Tibial artery (tissue), 4 donors: ENCODE measurements around the gene NFATC2IP.
"Not testable (repeated sequence)": the region's sequence is repeated elsewhere in the genome, so short reads cannot be mapped to it uniquely, and the experiment has no call there.

ENCODE experiments used
- DNase-seq, 2 donors: peaks; one replicate each; pipeline ENCODE4 v3.0.0-alpha.2; 2019
- H3K27ac ChIP-seq, 2 donors: fragments of 200-600 bp; sonication (generic) in 1 of 2; 1 replicate in 1 of 2; 2 replicates in 1 of 2; pipeline ENCODE4 v1.5.1; 2018 to 2019; ENCODE audit warnings: mild to moderate bottlenecking in 1 of 2
- H3K27me3 ChIP-seq, 2 donors: fragments of 200-600 bp; sonication (generic) in 1 of 2; one replicate each; pipeline versions ENCODE4 v1.5.1 to v1.6.0; 2016 to 2019
- H3K36me3 ChIP-seq, 3 donors: fragments of 200-600 bp; sonication (generic) in 2 of 3; one replicate each; pipeline ENCODE4 v1.5.1; 2016 to 2019; ENCODE audit warnings: mild to moderate bottlenecking in 2 of 3
- H3K4me1 ChIP-seq, 4 donors: fragments of 200-600 bp; sonication (generic) in 2 of 4; 1 replicate in 3 of 4; 2 replicates in 1 of 4; pipeline ENCODE4 v1.5.1; 2016 to 2019
- H3K4me3 ChIP-seq, 2 donors: fragments of 200-600 bp; sonication (generic) in 1 of 2; 1 replicate in 1 of 2; 2 replicates in 1 of 2; pipeline ENCODE4 v1.5.1; 2018 to 2019; ENCODE audit warnings: mild to moderate bottlenecking in 2 of 2
- H3K9me3 ChIP-seq, 3 donors: fragments of 200-600 bp; sonication (generic) in 1 of 3; one replicate each; pipeline ENCODE4 v1.5.1; 2016 to 2019
- intact Hi-C: fragments of 100-400 bp; cut with DNase I; formaldehyde crosslinking; loops from one replicate; pipeline ENCODE4 v1.15.0; 2023; ENCODE audit warnings: low total_unique reads
- TF ChIP-seq, protein P1 (sequence below), 2 experiments: fragments of 200-600 bp in 1 of 2; fragments of 450-650 bp in 1 of 2; IDR thresholded peaks; one replicate each; pipeline ENCODE4 v1.5.1; 2017 to 2019; ENCODE audit warnings: antibody characterized with exemption in 2 of 2, mild to moderate bottlenecking in 1 of 2, moderate library complexity in 1 of 2

Gene NFATC2IP

DNA sequence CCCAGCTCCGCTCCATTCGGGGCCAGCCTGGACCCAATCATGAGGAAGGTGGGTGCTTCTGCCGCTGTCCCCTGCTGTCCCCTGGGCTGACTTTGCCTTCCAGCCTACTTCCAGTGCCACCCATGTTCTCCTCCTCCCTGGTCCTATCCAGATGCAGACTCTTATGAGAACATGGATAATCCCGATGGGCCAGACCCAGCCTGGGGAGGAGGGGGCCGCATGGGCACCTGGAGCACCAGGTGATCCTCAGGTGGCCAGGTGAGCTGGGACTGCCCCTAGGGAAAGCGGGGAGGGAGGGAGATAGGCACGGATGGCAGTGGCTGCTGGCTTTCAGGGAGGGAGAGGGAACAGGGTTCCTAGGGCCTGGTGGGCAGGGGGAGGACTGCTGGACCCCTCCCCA lies 12.0 kb upstream of the NFATC2IP start:
- H3K27me3 ChIP-seq = peaks cover 0 to 28% of the 10 kb centered on the region in 2 donors
- H3K9me3 ChIP-seq = no peaks in the 10 kb centered on the region
- TF ChIP-seq, protein P1, sequence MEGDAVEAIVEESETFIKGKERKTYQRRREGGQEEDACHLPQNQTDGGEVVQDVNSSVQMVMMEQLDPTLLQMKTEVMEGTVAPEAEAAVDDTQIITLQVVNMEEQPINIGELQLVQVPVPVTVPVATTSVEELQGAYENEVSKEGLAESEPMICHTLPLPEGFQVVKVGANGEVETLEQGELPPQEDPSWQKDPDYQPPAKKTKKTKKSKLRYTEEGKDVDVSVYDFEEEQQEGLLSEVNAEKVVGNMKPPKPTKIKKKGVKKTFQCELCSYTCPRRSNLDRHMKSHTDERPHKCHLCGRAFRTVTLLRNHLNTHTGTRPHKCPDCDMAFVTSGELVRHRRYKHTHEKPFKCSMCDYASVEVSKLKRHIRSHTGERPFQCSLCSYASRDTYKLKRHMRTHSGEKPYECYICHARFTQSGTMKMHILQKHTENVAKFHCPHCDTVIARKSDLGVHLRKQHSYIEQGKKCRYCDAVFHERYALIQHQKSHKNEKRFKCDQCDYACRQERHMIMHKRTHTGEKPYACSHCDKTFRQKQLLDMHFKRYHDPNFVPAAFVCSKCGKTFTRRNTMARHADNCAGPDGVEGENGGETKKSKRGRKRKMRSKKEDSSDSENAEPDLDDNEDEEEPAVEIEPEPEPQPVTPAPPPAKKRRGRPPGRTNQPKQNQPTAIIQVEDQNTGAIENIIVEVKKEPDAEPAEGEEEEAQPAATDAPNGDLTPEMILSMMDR (IDR thresholded peaks at IDR 0.05) = no peak
- no peak for DNase-seq
- H3K4me1 ChIP-seq = peaks cover 0 to 5% (median 0%) of the 10 kb centered on the region in 4 donors
- no peaks in the 10 kb centered on the region for H3K36me3 ChIP-seq
- no peak overlapping the region for H3K4me3 ChIP-seq
- intact Hi-C loops = no loop called here
- no peak overlapping the region for H3K27ac ChIP-seq

DNA sequence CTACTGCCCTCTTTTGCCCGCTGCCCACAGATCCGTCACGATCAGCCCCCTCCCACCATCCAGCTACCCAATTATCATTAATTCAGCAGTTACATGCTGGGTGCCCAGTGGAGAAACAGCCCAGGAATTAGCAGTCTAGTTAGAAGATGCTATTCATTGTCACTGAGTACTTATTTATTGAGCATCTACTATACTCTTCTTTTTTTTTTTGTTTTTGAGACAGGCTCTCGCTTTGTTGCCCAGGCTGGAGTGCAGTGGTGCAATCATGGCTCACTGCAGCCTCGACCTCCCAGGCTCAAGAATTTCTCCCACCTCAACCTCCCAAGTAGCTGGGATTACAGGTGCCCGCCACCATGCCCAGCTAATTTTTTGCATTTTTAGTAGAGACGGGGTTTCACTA lies 10.9 kb upstream of the NFATC2IP start:
- H3K4me3 ChIP-seq, H3K36me3 ChIP-seq, H3K27ac ChIP-seq, H3K9me3 ChIP-seq, intact Hi-C loops, DNase-seq, H3K4me1 ChIP-seq: not testable (repeated sequence)
- peaks cover 0 to 28% of the 10 kb centered on the region in 2 donors for H3K27me3 ChIP-seq

DNA sequence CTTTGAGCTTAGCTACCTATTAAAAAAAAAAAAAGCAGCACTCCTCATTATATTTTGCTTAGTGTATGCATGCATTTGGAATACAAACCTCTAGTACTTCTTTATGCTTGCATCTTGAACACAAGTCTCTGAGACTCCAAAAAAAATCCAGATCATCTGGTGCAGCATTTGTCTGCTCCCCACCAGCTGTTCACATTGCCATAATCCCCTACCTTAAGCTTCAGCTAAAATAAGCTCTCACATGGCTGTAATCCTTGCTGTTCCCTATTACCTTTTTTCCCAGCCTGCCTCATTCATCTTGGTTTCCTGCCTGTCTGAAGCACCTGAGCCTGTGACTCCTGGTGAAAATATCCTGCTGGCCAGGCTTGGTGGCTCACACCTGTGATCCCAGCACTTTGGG lies 7.5 kb upstream of the NFATC2IP start:
- TF ChIP-seq, protein P1 (IDR thresholded peaks at IDR 0.05) = no peak
- no peak for DNase-seq
- no peak overlapping the region for H3K4me3 ChIP-seq

DNA sequence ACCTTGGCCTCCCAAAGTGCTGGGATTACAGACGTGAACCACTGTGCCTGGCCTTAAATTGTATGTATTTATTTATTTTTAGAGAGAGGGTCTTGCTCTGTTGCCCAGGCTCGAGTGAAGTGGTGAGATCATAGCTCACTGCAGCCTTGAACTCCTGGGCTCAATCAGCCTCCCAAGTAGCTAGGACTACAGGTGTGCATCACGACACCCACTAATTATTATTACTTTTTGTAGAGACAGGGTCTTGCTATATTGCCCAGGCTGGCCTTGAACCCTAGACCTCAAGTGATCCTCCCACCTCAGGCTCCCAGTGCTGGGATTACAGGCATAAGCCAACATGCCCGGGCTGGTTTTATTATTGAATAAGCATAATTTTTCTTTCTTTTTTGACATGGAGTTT lies 4.1 kb upstream of the NFATC2IP start:
- Histone ChIP-seq H3K4me1 (peaks cover 0 to 18% (median 15%) of the 10 kb centered on the region in 4 donors), H3K4me3 (no peak overlapping the region), H3K9me3 (no peaks in the 10 kb centered on the region), H3K36me3 (no peaks in the 10 kb centered on the region), H3K27ac (no peak overlapping the region), H3K27me3 (no peaks in the 10 kb centered on the region)
- DNase-seq = no peak
- intact Hi-C loops = no loop called here
- TF ChIP-seq, protein P1 (IDR thresholded peaks at IDR 0.05) = no peak

More for the DNA sequence above, 7.5 kb upstream of the NFATC2IP start:
- intact Hi-C loops = no loop called here
- H3K9me3 ChIP-seq = no peaks in the 10 kb centered on the region
- H3K36me3 ChIP-seq = no peaks in the 10 kb centered on the region
- H3K27ac ChIP-seq = no peak overlapping the region
- H3K4me1 ChIP-seq = peaks cover 0 to 11% (median 9%) of the 10 kb centered on the region in 4 donors
- H3K27me3 ChIP-seq = peaks cover 0 to 9% of the 10 kb centered on the region in 2 donors

DNA sequence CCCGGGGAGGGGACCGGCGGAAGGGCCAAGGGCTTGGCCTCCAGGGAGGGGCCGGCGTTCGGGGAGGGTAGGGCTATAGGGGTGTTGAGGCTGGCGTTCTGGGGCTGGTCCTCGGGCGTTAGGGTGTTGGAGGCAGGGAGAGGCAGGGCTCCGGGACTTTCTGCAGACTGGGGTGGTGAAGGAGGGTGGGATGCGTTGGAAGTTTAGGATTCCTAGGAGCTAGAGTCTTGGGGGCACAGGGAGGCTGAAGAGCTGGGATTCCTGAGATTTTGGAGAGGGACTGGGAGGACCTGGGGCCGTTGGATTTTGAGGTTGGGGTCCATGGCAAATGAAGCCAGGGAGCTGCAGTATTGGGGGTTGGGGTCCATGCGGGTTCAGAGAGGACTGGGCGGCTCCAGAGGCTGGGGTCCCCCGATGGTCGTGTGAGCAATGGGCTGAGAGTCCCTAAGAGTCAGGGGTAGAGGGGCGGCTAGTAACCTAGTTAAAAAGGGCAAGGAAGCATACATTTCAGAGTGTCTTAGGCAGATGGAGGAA lies 740 bp downstream of the NFATC2IP start:
- Histone ChIP-seq H3K9me3 (no peaks in the 10 kb centered on the region), H3K4me3 (peak overlapping the region; percentile 78 to 92), H3K4me1 (peaks cover 0 to 26% (median 14%) of the 10 kb centered on the region in 4 donors), H3K27ac (peak overlapping the region; percentile 87 to 90), H3K27me3 (no peaks in the 10 kb centered on the region), H3K36me3 (peaks cover 35 to 43% (median 36%) of the 10 kb centered on the region in 3 donors)
- DNase-seq = peak in 1 of 2 donors; percentile 70
- TF ChIP-seq, protein P1 (IDR thresholded peaks at IDR 0.05) = no peak
- intact Hi-C loops = no loop called here

DNA sequence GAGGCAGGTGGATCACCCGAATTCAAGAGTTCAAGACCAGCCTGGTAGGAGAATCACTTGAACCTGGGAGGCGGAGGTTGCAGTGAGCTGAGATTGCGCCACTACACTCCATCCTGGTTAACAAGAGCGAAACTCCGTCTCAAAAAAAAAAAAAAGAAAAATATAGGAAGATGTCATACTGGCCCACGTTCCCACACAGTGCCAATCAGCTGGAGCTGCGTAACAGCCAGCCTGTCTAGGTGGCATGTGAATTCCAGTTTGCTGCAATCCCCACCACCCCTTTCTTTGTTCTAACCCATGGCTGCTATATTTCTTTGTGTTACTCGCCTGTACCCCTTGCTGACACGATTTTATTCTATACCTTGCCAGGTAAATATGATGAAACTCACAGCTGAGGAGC lies 7.5 kb downstream of the NFATC2IP start:
- H3K9me3 ChIP-seq = no peaks in the 10 kb centered on the region
- TF ChIP-seq, protein P1 (IDR thresholded peaks at IDR 0.05) = no peak
- intact Hi-C loops = no loop called here
- peaks cover 0 to 4% (median 0%) of the 10 kb centered on the region in 4 donors for H3K4me1 ChIP-seq
- peaks cover 65 to 94% (median 70%) of the 10 kb centered on the region in 3 donors for H3K36me3 ChIP-seq
- H3K27ac ChIP-seq = no peak overlapping the region
- H3K4me3 ChIP-seq = no peak overlapping the region
- H3K27me3 ChIP-seq = no peaks in the 10 kb centered on the region
- no peak for DNase-seq
